ENCODE measurements around the gene ZNF513.
A peak's percentile ranks its signal among the peaks of the same experiment; 100 is the strongest.
"Not testable (repeated sequence)": the region's sequence is repeated elsewhere in the genome, so short reads cannot be mapped to it uniquely, and the experiment has no call there.

ZNF513 gene

DNA sequence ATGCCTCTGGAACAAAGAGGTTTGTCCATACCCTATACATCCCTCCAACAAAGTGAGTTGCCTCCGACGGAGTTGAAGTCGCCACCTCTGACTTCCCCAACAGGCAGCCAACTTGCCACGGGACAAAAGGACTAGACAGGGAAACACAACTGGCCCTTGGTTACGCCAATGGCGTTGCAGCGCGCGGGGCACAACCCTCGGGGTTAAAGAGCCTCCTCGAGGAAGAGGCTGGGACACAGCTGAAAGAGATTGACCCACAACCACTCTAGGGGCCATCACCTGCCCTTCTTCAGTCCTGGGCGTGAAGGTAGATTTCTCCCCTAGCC is 24.5 kb downstream of the ZNF513 start:
- DNase-seq (ENCODE audit: low read depth), result peak; percentile 21

- no peak for DNase-seq (ENCODE audit: low read depth)
Measured at GRCh38 chr2:27354597-27354927, 26.0 kb downstream of the ZNF513 start.

GRCh38 chr2:27353762-27354596 is 26.6 kb downstream of the ZNF513 start:
- no peak for DNase-seq (ENCODE audit: low read depth)

- DNase-seq (ENCODE audit: low read depth), result not testable (repeated sequence)
Measured at GRCh38 chr2:27353386-27353761, 27.2 kb downstream of the ZNF513 start.

DNA sequence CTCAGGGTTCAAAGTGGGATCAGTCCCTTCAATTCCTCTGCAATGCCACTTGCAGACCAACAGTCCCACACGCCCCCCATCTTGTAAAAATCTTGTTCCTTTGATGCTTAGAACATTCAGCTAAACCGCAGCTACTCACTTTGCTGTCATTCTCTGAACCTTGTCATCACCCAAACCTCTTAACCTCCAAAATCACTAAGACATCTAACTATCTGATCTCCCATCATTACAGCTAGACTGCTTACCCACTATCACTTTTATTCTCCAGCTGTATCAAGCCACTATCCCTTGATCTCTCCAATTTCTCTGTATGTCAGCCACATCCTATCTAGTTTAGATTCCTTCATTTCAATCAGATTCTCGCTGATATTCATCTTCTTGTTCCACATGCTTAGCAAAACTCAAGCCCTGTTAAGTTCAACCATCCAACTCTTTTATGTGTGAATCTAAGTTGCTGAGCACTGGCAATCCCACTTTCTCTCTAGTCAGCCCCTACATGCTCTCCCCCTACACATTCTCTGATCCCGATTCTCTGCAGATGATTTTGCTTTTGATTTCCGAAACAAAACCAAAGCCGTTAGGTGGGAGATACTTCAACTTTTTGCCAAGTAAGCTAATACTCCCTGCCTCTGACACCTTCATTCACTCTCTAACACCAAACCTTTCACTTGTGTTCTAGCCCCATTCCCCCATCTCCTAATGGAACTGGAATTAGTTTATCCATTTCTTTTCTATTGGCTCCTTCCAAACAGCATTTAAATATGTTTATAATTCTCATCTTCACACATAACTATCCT is 28.5 kb downstream of the ZNF513 start:
- DNase-seq (ENCODE audit: low read depth), result no peak

- DNase-seq (ENCODE audit: low read depth), result no peak
Measured at GRCh38 chr2:27350106-27350693, 30.3 kb downstream of the ZNF513 start.

GRCh38 chr2:27347641-27348040 is 32.9 kb downstream of the ZNF513 start:
- no peak for DNase-seq (ENCODE audit: low read depth)

DNA sequence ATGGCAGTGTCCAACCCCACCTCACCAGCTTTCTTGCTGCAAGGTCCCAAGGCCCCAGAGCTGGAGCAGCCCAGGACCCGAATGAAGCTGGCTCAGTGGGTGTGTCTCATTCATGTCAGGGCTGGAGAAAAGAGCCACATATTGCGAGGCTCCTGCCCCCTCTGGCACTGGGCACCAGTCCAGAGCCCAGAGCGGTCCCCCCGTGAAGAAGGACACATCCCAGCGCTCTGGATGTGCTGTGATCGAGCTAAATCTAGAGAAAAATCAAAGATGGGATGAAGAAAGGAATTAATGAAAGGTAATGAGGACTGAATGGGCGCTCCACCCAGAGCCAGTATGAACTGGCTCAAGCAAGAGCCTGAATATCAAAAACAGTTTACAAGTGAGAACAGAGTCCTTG is 44.4 kb downstream of the ZNF513 start:
- no peak for DNase-seq (ENCODE audit: low read depth)

DNA sequence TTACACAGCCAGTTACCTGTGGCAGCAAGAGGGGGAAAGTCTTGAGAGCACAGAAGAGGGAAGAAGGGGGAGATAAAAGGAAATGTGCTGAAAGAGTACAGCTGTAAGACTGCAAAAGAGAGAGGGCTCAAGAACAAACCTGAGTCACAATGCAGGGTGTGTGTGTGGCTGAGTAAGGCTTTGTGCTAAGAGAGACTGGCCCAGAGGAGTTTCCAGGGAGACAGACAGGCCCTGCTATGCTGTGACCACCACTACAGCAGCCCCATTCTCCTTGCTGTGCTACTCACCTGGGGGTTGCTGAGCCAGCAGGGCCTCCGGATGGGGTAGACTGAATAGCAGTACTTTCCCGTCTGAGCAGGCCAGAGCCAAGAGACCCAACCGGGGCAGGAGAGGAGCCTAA is 45.2 kb downstream of the ZNF513 start:
- DNase-seq (ENCODE audit: low read depth), result no peak
